ENCODE results near the gene MEF2D.

Gene MEF2D

DNA sequence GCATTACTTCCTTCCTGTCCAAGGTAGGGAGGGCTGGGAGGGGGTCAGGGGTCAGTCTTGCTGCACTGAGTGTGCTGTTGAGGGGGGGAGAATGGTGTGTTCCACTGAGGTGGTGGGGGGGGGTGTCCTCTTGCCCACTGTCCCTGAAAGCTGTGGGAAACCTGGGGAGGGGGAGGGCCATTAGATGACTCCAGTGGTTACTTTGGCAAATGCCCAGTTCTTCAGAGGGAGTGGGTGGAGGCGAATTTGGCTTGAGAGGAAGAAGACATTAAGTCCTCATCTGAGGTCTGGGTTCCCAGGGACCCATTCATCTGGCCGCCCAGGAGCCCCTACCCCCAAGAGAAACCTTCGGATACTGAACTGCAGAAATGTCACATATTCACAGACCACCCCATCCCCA, 36.2 kb downstream of the MEF2D start:
- no peak for TF ChIP-seq EZH2phosphoT487 (IDR thresholded peaks at IDR 0.05; ENCODE audit: low read length)
- no peak for TF ChIP-seq EZH2 (optimal IDR thresholded peaks at IDR 0.05; ENCODE audit: low read depth, low read length)
- TF ChIP-seq, protein P1, sequence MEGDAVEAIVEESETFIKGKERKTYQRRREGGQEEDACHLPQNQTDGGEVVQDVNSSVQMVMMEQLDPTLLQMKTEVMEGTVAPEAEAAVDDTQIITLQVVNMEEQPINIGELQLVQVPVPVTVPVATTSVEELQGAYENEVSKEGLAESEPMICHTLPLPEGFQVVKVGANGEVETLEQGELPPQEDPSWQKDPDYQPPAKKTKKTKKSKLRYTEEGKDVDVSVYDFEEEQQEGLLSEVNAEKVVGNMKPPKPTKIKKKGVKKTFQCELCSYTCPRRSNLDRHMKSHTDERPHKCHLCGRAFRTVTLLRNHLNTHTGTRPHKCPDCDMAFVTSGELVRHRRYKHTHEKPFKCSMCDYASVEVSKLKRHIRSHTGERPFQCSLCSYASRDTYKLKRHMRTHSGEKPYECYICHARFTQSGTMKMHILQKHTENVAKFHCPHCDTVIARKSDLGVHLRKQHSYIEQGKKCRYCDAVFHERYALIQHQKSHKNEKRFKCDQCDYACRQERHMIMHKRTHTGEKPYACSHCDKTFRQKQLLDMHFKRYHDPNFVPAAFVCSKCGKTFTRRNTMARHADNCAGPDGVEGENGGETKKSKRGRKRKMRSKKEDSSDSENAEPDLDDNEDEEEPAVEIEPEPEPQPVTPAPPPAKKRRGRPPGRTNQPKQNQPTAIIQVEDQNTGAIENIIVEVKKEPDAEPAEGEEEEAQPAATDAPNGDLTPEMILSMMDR (IDR thresholded peaks at IDR 0.05; ENCODE audit: low read length): no peak
- H3F3A ChIP-seq (ENCODE audit: insufficient read depth, low read length): peaks cover 26% of the 10 kb centered on the region

DNA sequence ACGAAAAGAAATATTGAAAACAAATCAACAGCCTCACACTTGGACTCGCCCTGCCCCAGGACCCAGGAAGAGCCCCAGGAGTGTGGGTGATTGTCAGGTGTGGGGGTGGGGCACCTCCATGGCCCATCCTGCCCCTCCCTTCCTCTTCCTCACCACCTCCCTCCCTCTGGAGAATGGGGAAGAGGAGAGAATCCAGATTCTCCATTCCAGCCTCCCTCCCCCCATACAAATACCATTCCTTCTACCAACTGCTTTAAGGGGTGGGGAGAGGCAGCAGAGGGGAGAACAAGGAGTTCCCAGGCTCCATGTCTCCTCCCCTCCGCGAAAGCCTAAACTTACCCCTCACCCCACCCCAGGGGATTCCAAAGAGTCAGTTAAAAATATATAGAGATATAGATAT, 36.7 kb downstream of the MEF2D start:
- Histone ChIP-seq H3K4me2 (ENCODE audit: low read depth, low read length) (no peak overlapping the region), H3K4me1 (ENCODE audit: low read length) (no peaks in the 10 kb centered on the region), H2AFZ (ENCODE audit: low read length) (no peak overlapping the region), H3K27me3 (replicated peaks; ENCODE audit: insufficient read depth, low read length) (no peaks in the 10 kb centered on the region), H3K36me3 (replicated peaks; ENCODE audit: insufficient read depth, low read length) (peaks cover 9% of the 10 kb centered on the region; the same call in 1 of the 2 replicates), H3K9me2 (replicated peaks; ENCODE audit: insufficient read depth, low read length) (no peaks in the 10 kb centered on the region), H3K9ac (ENCODE audit: low read length) (no peak overlapping the region), H3F3A (ENCODE audit: insufficient read depth, low read length) (peaks cover 26% of the 10 kb centered on the region), H3K27ac (ENCODE audit: low read length) (no peak overlapping the region), H3K4me3 (ENCODE audit: low read length) (no peak overlapping the region), H4K20me1 (ENCODE audit: insufficient read depth, low read length) (no peaks in the 10 kb centered on the region), H3K79me2 (ENCODE audit: low read length) (peaks cover 13% of the 10 kb centered on the region), H3K9me3 (replicated peaks; ENCODE audit: insufficient read depth, low read length) (no peaks in the 10 kb centered on the region)
- TF ChIP-seq EZH2phosphoT487 (IDR thresholded peaks at IDR 0.05; ENCODE audit: low read length) (no peak), EZH2 (optimal IDR thresholded peaks at IDR 0.05; ENCODE audit: low read depth, low read length) (no peak)
- TF ChIP-seq, protein P1 (IDR thresholded peaks at IDR 0.05; ENCODE audit: low read length): no peak
- no peak for DNase-seq

More for the DNA sequence above, 36.2 kb downstream of the MEF2D start:
- Histone ChIP-seq H3K27ac (ENCODE audit: low read length) (no peak overlapping the region), H3K4me1 (ENCODE audit: low read length) (no peaks in the 10 kb centered on the region), H3K79me2 (ENCODE audit: low read length) (peaks cover 17% of the 10 kb centered on the region), H3K9me3 (replicated peaks; ENCODE audit: insufficient read depth, low read length) (no peaks in the 10 kb centered on the region), H4K20me1 (ENCODE audit: insufficient read depth, low read length) (no peaks in the 10 kb centered on the region), H3K27me3 (replicated peaks; ENCODE audit: insufficient read depth, low read length) (no peaks in the 10 kb centered on the region), H3K36me3 (replicated peaks; ENCODE audit: insufficient read depth, low read length) (peaks cover 10% of the 10 kb centered on the region; the same call in 1 of the 2 replicates), H3K4me3 (ENCODE audit: low read length) (no peak overlapping the region), H3K9me2 (replicated peaks; ENCODE audit: insufficient read depth, low read length) (no peaks in the 10 kb centered on the region), H2AFZ (ENCODE audit: low read length) (no peak overlapping the region), H3K4me2 (ENCODE audit: low read depth, low read length) (no peak overlapping the region), H3K9ac (ENCODE audit: low read length) (no peak overlapping the region)
- DNase-seq: no peak

DNA sequence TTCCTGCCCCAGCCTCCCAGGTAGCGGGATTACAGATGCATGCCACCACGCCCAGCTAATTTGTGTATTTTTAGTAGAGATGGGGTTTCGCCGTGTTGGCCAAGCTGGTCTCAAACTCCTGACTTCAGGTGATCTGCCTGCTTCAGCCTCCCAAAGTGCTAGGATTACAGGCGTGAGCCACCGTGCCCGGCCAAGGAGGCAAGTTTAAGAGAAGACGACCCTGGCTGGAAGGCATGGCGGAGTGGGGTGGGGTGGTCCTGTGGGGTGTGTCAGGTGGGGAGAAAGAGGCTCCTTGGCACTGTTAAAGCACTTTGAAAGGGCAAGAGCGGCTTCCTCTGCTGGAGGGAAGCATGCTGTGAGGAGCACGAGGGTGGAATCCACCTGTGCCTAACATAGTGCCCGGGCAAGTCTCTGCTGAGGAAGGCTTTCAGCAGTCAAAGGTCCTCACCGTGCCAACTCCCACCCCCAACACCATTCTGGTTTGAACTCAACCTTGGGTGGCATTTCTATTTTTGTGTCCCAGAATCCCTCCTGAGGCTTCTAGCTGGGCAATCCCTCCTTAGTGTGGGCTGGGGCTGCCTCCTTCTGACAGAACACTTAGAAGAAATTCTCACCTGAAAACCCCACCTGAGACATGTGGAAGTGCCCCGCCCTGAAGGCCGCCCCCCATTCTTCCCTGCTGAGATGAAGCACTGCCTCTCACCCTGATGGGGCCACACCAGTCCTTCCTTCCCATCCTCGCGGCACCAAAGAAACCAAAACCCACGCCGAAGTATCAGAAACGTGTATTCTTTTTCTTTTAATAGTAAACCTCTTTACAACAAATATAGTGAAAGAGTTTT, 37.4 kb downstream of the MEF2D start:
- no peak for DNase-seq
- Histone ChIP-seq H3K27me3 (replicated peaks; ENCODE audit: insufficient read depth, low read length) (no peaks in the 10 kb centered on the region), H3K9me3 (replicated peaks; ENCODE audit: insufficient read depth, low read length) (no peaks in the 10 kb centered on the region), H3K4me3 (ENCODE audit: low read length) (no peak overlapping the region), H2AFZ (ENCODE audit: low read length) (no peak overlapping the region), H3K4me2 (ENCODE audit: low read depth, low read length) (no peak overlapping the region), H3K9ac (ENCODE audit: low read length) (no peak overlapping the region), H3K27ac (ENCODE audit: low read length) (no peak overlapping the region), H3K9me2 (replicated peaks; ENCODE audit: insufficient read depth, low read length) (no peaks in the 10 kb centered on the region), H3K36me3 (replicated peaks; ENCODE audit: insufficient read depth, low read length) (0 out of 2 replicates have a peak, but pooled peaks cover 3% of the 10 kb centered on the region), H4K20me1 (ENCODE audit: insufficient read depth, low read length) (no peaks in the 10 kb centered on the region), H3K79me2 (ENCODE audit: low read length) (peaks cover 7% of the 10 kb centered on the region; the same call in 1 of the 2 replicates), H3K4me1 (ENCODE audit: low read length) (no peaks in the 10 kb centered on the region), H3F3A (ENCODE audit: insufficient read depth, low read length) (peaks cover 30% of the 10 kb centered on the region)
- no peak for TF ChIP-seq EZH2phosphoT487 (IDR thresholded peaks at IDR 0.05; ENCODE audit: low read length)
- TF ChIP-seq, protein P1 (IDR thresholded peaks at IDR 0.05; ENCODE audit: low read length): no peak
- TF ChIP-seq EZH2 (optimal IDR thresholded peaks at IDR 0.05; ENCODE audit: low read depth, low read length): no peak

Data from MM.1S (cell line).